ENCODE measurements around the gene ZFAND3.

The ZFAND3 gene

DNA sequence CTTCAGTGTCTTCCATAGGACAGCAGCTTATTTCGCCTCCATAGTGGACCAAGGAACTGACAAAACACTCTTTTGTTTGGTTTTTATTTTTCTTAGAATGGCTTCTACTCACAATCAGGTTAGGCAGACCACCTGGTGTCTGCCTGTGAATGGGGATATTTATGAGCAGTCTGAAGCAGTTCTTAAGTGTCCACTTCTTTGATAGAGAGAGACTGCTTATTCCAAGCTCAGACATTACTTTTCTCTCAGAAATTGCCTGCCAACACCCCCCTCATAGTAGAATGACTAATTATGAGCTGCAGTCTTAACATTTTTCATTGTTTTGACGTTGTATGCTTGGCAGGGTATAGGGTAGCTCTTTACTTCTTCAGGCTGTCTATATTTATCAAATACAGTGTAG is 174.7 kb downstream of the ZFAND3 start:
- Histone ChIP-seq H3K9ac (ENCODE audit: low read length) (no peak overlapping the region), H3K36me3 (ENCODE audit: control insufficient read depth, insufficient read depth, low read length, severe bottlenecking) (no peaks in the 10 kb centered on the region), H3K27me3 (replicated peaks; ENCODE audit: control insufficient read depth, insufficient read depth, low read length) (no peaks in the 10 kb centered on the region), H3K9me3 (ENCODE audit: control insufficient read depth, low read length) (no peaks in the 10 kb centered on the region), H3K4me1 (ENCODE audit: control insufficient read depth, insufficient read depth, low read length) (peaks cover 47% of the 10 kb centered on the region), H3K4me3 (ENCODE audit: low read length) (no peak overlapping the region)
- peak; percentile 43 for DNase-seq (ENCODE audit: low read depth)

- Histone ChIP-seq H3K4me1 (ENCODE audit: control insufficient read depth, insufficient read depth, low read length) (peaks cover 14% of the 10 kb centered on the region), H3K9me3 (ENCODE audit: control insufficient read depth, low read length) (no peaks in the 10 kb centered on the region), H3K27me3 (replicated peaks; ENCODE audit: control insufficient read depth, insufficient read depth, low read length) (no peaks in the 10 kb centered on the region), H3K4me3 (ENCODE audit: low read length) (no peak overlapping the region), H3K36me3 (ENCODE audit: control insufficient read depth, insufficient read depth, low read length, severe bottlenecking) (no peaks in the 10 kb centered on the region), H3K9ac (ENCODE audit: low read length) (no peak overlapping the region)
- DNase-seq (ENCODE audit: low read depth) = no peak
These were observed 178.8 kb downstream of the ZFAND3 start for GRCh38 chr6:37998366-37998765.

GRCh38 chr6:38001386-38001785 is 181.9 kb downstream of the ZFAND3 start:
- no peaks in the 10 kb centered on the region for H3K27me3 ChIP-seq (replicated peaks; ENCODE audit: control insufficient read depth, insufficient read depth, low read length)
- no peak overlapping the region for H3K4me3 ChIP-seq (ENCODE audit: low read length)
- H3K9me3 ChIP-seq (ENCODE audit: control insufficient read depth, low read length) = no peaks in the 10 kb centered on the region
- H3K4me1 ChIP-seq (ENCODE audit: control insufficient read depth, insufficient read depth, low read length) = no peaks in the 10 kb centered on the region
- no peak for DNase-seq (ENCODE audit: low read depth)
- no peak overlapping the region for H3K9ac ChIP-seq (ENCODE audit: low read length)
- no peaks in the 10 kb centered on the region for H3K36me3 ChIP-seq (ENCODE audit: control insufficient read depth, insufficient read depth, low read length, severe bottlenecking)

- Histone ChIP-seq H3K9ac (ENCODE audit: low read length) (no peak overlapping the region), H3K4me3 (ENCODE audit: low read length) (no peak overlapping the region), H3K9me3 (ENCODE audit: control insufficient read depth, low read length) (no peaks in the 10 kb centered on the region), H3K4me1 (ENCODE audit: control insufficient read depth, insufficient read depth, low read length) (no peaks in the 10 kb centered on the region), H3K27me3 (replicated peaks; ENCODE audit: control insufficient read depth, insufficient read depth, low read length) (no peaks in the 10 kb centered on the region), H3K36me3 (ENCODE audit: control insufficient read depth, insufficient read depth, low read length, severe bottlenecking) (no peaks in the 10 kb centered on the region)
- DNase-seq (ENCODE audit: low read depth) = no peak
These were observed 185.4 kb downstream of the ZFAND3 start for GRCh38 chr6:38004908-38005307.

DNA sequence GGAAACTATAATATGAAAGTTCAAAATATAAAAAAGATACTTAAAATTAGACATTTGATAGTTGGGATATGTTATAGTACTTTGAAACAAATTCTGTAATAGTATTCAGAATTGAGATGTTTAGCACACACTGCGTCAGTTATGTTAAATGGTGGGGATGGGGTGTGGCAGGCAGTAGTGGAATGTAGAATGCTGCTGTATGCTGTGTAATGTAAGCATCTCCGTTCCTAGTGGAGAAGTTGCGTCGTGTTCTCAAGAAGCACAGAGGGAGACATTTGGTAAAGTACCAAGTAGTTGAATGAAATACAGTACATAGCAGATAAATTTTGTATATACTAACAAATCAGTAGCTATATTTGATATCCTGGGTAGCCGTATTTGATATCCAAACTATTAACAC is 192.4 kb downstream of the ZFAND3 start:
- Histone ChIP-seq H3K4me3 (ENCODE audit: low read length) (no peak overlapping the region), H3K36me3 (ENCODE audit: control insufficient read depth, insufficient read depth, low read length, severe bottlenecking) (no peaks in the 10 kb centered on the region), H3K9me3 (ENCODE audit: control insufficient read depth, low read length) (no peaks in the 10 kb centered on the region), H3K27me3 (replicated peaks; ENCODE audit: control insufficient read depth, insufficient read depth, low read length) (no peaks in the 10 kb centered on the region), H3K4me1 (ENCODE audit: control insufficient read depth, insufficient read depth, low read length) (no peaks in the 10 kb centered on the region), H3K9ac (ENCODE audit: low read length) (no peak overlapping the region)
- no peak for DNase-seq (ENCODE audit: low read depth)

DNA sequence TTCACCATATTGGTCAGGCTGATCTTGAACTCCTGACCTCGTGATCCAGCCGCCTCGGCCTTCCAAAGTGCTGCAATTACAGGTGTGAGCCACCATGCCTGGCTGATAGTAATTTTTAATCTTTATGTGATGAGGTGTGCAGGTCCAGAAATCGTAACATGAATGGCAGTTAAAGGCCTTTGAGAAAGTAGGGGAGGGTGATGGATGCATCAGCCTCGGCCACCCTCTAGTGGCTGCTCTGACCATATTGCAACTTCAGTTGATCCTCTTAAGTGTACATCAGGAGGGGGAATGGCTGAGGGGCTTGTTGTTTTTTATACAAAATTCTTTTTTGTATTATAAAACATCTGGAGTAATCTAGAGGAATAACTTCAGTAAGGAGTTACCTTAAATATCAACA is 193.0 kb downstream of the ZFAND3 start:
- Histone ChIP-seq H3K36me3 (ENCODE audit: control insufficient read depth, insufficient read depth, low read length, severe bottlenecking) (no peaks in the 10 kb centered on the region), H3K9ac (ENCODE audit: low read length) (no peak overlapping the region), H3K4me3 (ENCODE audit: low read length) (no peak overlapping the region), H3K4me1 (ENCODE audit: control insufficient read depth, insufficient read depth, low read length) (no peaks in the 10 kb centered on the region), H3K27me3 (replicated peaks; ENCODE audit: control insufficient read depth, insufficient read depth, low read length) (no peaks in the 10 kb centered on the region), H3K9me3 (ENCODE audit: control insufficient read depth, low read length) (no peaks in the 10 kb centered on the region)
- peak; percentile 67 for DNase-seq (ENCODE audit: low read depth)

GRCh38 chr6:38015341-38015740 is 195.8 kb downstream of the ZFAND3 start:
- no peak for DNase-seq (ENCODE audit: low read depth)
- H3K36me3 ChIP-seq (ENCODE audit: control insufficient read depth, insufficient read depth, low read length, severe bottlenecking) = no peaks in the 10 kb centered on the region
- no peaks in the 10 kb centered on the region for H3K4me1 ChIP-seq (ENCODE audit: control insufficient read depth, insufficient read depth, low read length)
- no peak overlapping the region for H3K4me3 ChIP-seq (ENCODE audit: low read length)
- no peak overlapping the region for H3K9ac ChIP-seq (ENCODE audit: low read length)
- no peaks in the 10 kb centered on the region for H3K27me3 ChIP-seq (replicated peaks; ENCODE audit: control insufficient read depth, insufficient read depth, low read length)
- no peaks in the 10 kb centered on the region for H3K9me3 ChIP-seq (ENCODE audit: control insufficient read depth, low read length)

GRCh38 chr6:38016824-38017223 is 197.3 kb downstream of the ZFAND3 start:
- DNase-seq (ENCODE audit: low read depth) = no peak
- no peak overlapping the region for H3K9ac ChIP-seq (ENCODE audit: low read length)
- no peaks in the 10 kb centered on the region for H3K4me1 ChIP-seq (ENCODE audit: control insufficient read depth, insufficient read depth, low read length)
- no peaks in the 10 kb centered on the region for H3K9me3 ChIP-seq (ENCODE audit: control insufficient read depth, low read length)
- H3K36me3 ChIP-seq (ENCODE audit: control insufficient read depth, insufficient read depth, low read length, severe bottlenecking) = no peaks in the 10 kb centered on the region
- H3K4me3 ChIP-seq (ENCODE audit: low read length) = no peak overlapping the region
- H3K27me3 ChIP-seq (replicated peaks; ENCODE audit: control insufficient read depth, insufficient read depth, low read length) = no peaks in the 10 kb centered on the region

DNA sequence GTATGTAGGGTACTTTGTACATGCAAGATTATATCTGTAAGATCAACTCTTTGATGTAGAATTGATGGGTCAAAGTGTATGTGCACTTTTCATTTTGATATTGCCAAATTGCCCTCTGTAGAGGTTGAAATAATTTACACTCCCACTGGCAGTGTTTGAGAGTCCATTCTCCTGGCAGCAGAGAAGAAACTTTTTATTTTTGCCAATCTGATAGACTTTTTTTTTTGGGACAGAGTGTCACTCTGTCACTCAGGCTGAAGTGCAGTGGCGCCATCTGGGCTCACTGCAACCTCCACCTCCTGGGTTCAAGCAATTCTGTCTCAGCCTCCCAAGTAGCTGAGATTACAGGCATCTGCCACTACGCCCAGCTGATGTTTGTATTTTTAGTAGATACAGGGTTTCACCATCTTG is 199.2 kb downstream of the ZFAND3 start:
- H3K36me3 ChIP-seq (ENCODE audit: control insufficient read depth, insufficient read depth, low read length, severe bottlenecking) = no peaks in the 10 kb centered on the region
- DNase-seq (ENCODE audit: low read depth) = no peak
- no peak overlapping the region for H3K9ac ChIP-seq (ENCODE audit: low read length)
- H3K27me3 ChIP-seq (replicated peaks; ENCODE audit: control insufficient read depth, insufficient read depth, low read length) = no peaks in the 10 kb centered on the region
- H3K4me3 ChIP-seq (ENCODE audit: low read length) = no peak overlapping the region
- no peaks in the 10 kb centered on the region for H3K9me3 ChIP-seq (ENCODE audit: control insufficient read depth, low read length)
- H3K4me1 ChIP-seq (ENCODE audit: control insufficient read depth, insufficient read depth, low read length) = no peaks in the 10 kb centered on the region

GRCh38 chr6:38020593-38020992 is 201.1 kb downstream of the ZFAND3 start:
- no peak for DNase-seq (ENCODE audit: low read depth)
- Histone ChIP-seq H3K9me3 (ENCODE audit: control insufficient read depth, low read length) (no peaks in the 10 kb centered on the region), H3K27me3 (replicated peaks; ENCODE audit: control insufficient read depth, insufficient read depth, low read length) (no peaks in the 10 kb centered on the region), H3K4me3 (ENCODE audit: low read length) (no peak overlapping the region), H3K36me3 (ENCODE audit: control insufficient read depth, insufficient read depth, low read length, severe bottlenecking) (no peaks in the 10 kb centered on the region), H3K4me1 (ENCODE audit: control insufficient read depth, insufficient read depth, low read length) (peaks cover 6% of the 10 kb centered on the region), H3K9ac (ENCODE audit: low read length) (no peak overlapping the region)

DNA sequence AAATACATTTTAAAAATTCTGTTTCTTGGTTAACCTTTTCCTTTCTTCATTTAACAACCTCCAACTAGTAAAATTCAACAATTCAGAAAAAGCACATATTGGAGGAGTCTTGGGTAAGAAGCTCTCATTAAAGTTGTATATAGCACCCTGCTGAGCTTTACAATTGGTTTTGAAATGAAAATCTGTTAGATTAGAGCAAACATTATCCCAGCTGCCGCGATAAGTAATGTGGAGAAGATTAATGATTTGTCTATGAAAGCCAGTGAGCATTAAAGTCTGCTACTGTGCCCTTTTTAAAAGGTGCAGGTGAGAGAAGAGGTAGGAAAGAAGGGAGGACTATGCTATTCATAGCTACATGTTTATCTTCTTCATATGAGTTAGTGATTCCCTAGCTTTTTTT is 201.5 kb downstream of the ZFAND3 start:
- H3K9me3 ChIP-seq (ENCODE audit: control insufficient read depth, low read length) = no peaks in the 10 kb centered on the region

DNA sequence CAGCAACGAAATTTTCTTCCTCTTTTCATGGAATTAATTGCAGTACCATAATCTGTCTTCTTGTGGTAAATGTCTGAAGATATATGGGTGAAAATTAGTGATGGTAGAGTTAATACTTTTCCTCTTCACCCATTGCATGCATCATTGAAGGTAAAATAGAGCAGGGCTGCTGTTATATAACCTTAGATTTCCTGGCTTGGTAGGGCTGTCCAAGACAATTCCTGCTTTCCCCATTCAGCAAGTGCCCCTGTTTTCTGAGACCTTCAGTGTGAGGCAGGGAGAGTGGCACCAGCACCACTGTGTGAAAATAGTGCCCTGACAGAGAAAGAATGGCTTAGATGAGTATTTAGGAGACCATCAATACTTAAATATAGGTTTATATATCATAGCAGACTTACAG is 202.0 kb downstream of the ZFAND3 start:
- H3K27me3 ChIP-seq (replicated peaks; ENCODE audit: control insufficient read depth, insufficient read depth, low read length) = no peaks in the 10 kb centered on the region
- H3K9ac ChIP-seq (ENCODE audit: low read length) = no peak overlapping the region
- no peaks in the 10 kb centered on the region for H3K36me3 ChIP-seq (ENCODE audit: control insufficient read depth, insufficient read depth, low read length, severe bottlenecking)
- H3K4me1 ChIP-seq (ENCODE audit: control insufficient read depth, insufficient read depth, low read length) = peaks cover 8% of the 10 kb centered on the region
- no peak for DNase-seq (ENCODE audit: low read depth)
- H3K4me3 ChIP-seq (ENCODE audit: low read length) = no peak overlapping the region
- no peaks in the 10 kb centered on the region for H3K9me3 ChIP-seq (ENCODE audit: control insufficient read depth, low read length)

More for the DNA sequence above, 201.5 kb downstream of the ZFAND3 start:
- no peak overlapping the region for H3K4me3 ChIP-seq (ENCODE audit: low read length)
- no peaks in the 10 kb centered on the region for H3K36me3 ChIP-seq (ENCODE audit: control insufficient read depth, insufficient read depth, low read length, severe bottlenecking)
- no peak for DNase-seq (ENCODE audit: low read depth)
- H3K27me3 ChIP-seq (replicated peaks; ENCODE audit: control insufficient read depth, insufficient read depth, low read length) = no peaks in the 10 kb centered on the region
- no peak overlapping the region for H3K9ac ChIP-seq (ENCODE audit: low read length)
- H3K4me1 ChIP-seq (ENCODE audit: control insufficient read depth, insufficient read depth, low read length) = peaks cover 8% of the 10 kb centered on the region

All from adipocyte (in vitro differentiated cells).